Endodermal cell (in vitro differentiated cells): Measurements from ENCODE around the gene IL24. TPM values are rescaled to one million over a fixed set of nuclear protein-coding genes. Genes with fewer than 3 reads are reported as not detected.

ENCODE experiments used
- DNase-seq: peaks from one replicate; pipeline ENCODE4 v3.0.0-alpha.2; 2017
- H3K27ac ChIP-seq: 2 replicates; pipeline ENCODE4 v1.5.1; 2013; ENCODE audit warnings: mild to moderate bottlenecking, low read depth, low read length, moderate library complexity
- H3K27me3 ChIP-seq: 2 replicates; pipeline ENCODE4 v1.6.1; 2013; ENCODE audit warnings: mild to moderate bottlenecking, low read length, moderate library complexity; ENCODE audit not compliant: insufficient read depth, control insufficient read depth, poor library complexity, severe bottlenecking
- H3K36me3 ChIP-seq: 2 replicates; pipeline ENCODE4 v1.7.0; 2013; ENCODE audit warnings: mild to moderate bottlenecking, low read length, moderate library complexity; ENCODE audit not compliant: control insufficient read depth, insufficient read depth
- H3K4me1 ChIP-seq: one replicate; pipeline ENCODE4 v1.7.0; 2013; ENCODE audit warnings: low read length; ENCODE audit not compliant: control insufficient read depth, insufficient read depth
- H3K4me3 ChIP-seq: 2 replicates; pipeline ENCODE4 v1.5.1; 2013; ENCODE audit warnings: mild to moderate bottlenecking, low read length, moderate library complexity
- H3K9ac ChIP-seq: 2 replicates; pipeline ENCODE4 v1.6.1; 2013; ENCODE audit warnings: mild to moderate bottlenecking, low read length, moderate library complexity; ENCODE audit not compliant: poor library complexity, severe bottlenecking; ENCODE audit errors: extremely low read depth
- H3K9me3 ChIP-seq: 2 replicates; pipeline ENCODE4 v1.6.1; 2013; ENCODE audit warnings: mild to moderate bottlenecking, low read length, moderate library complexity; ENCODE audit not compliant: control insufficient read depth
- H3K27ac Mint-ChIP-seq: 2 replicates; pipeline ENCODE4 v1.8.0; 2020; ENCODE audit warnings: mixed read lengths
- H3K27me3 Mint-ChIP-seq: 2 replicates; pipeline ENCODE4 v1.8.0; 2021; ENCODE audit warnings: mild to moderate bottlenecking, mixed read lengths; ENCODE audit not compliant: insufficient read depth
- H3K36me3 Mint-ChIP-seq: 2 replicates; pipeline ENCODE4 v1.8.0; 2020; ENCODE audit warnings: low read depth, mixed read lengths
- H3K4me1 Mint-ChIP-seq: 2 replicates; pipeline ENCODE4 v1.8.0; 2020; ENCODE audit warnings: mixed read lengths
- H3K4me3 Mint-ChIP-seq: 2 replicates; pipeline ENCODE4 v1.8.0; 2020; ENCODE audit warnings: mild to moderate bottlenecking, moderate library complexity, mixed read lengths
- H3K9me3 Mint-ChIP-seq: 2 replicates; pipeline ENCODE4 v1.8.0; 2020; ENCODE audit warnings: mild to moderate bottlenecking, mixed read lengths
- CTCF ChIP-seq: fragments of 200-600 bp; sonication (generic); conservative IDR thresholded peaks from 2 replicates; pipeline ENCODE4 v1.5.0; 2021; ENCODE audit warnings: antibody characterized with exemption, mild to moderate bottlenecking
- WGBS, 2 experiments: methylation state at CpG; one replicate each; pipeline versions ENCODE4 v1.1.5 to v1.1.7; 2013; ENCODE audit warnings: missing lambda C conversion rate in 2 of 2, mixed read lengths in 1 of 2; ENCODE audit not compliant: insufficient coverage in 1 of 2, insufficient read length in 1 of 2; 5-methylcytosine and 5-hydroxymethylcytosine counted together
- total RNA-seq, 2 donors: library from RNA; stranded (reverse); fragmentation: NEBNext Ultra II Directional in 1 of 2; extraction: Animal tissue kit (Norgen Biotek cat#: 25700) in 1 of 2; gene quantifications; 2 replicates in 1 of 2; 3 replicates in 1 of 2; pipeline ENCODE4 v1.2.1, GENCODE V29; 2021

IL24 gene
- total RNA-seq, 2 donors from 2014 or later, result not detected

GRCh38 chr1:206893380-206893779 lies 3.9 kb upstream of the IL24 start:
- Histone ChIP-seq H3K4me1 (no peaks in the 10 kb centered on the region), H3K27me3 (no peaks in the 10 kb centered on the region), H3K9ac (no peak overlapping the region), H3K36me3 (no peaks in the 10 kb centered on the region), H3K9me3 (no peaks in the 10 kb centered on the region), H3K4me3 (no peak overlapping the region), H3K27ac (no peak overlapping the region)
- Mint-ChIP-seq H3K9me3 (no peaks in the 10 kb centered on the region), H3K27ac (no peak overlapping the region), H3K4me1 (peaks cover 17% of the 10 kb centered on the region), H3K27me3 (peaks cover 7% of the 10 kb centered on the region), H3K4me3 (no peak overlapping the region), H3K36me3 (no peaks in the 10 kb centered on the region)
- 88 to 100% methylated on average over 1 to 2 of the region's 2 CpGs for WGBS, 2 experiments
- no peak for TF ChIP-seq CTCF
- no peak for DNase-seq

- no peak overlapping the region for H3K27ac Mint-ChIP-seq
- no peak for TF ChIP-seq CTCF
- Histone ChIP-seq H3K4me1 (no peaks in the 10 kb centered on the region), H3K9me3 (no peaks in the 10 kb centered on the region), H3K4me3 (no peak overlapping the region), H3K27ac (no peak overlapping the region), H3K27me3 (no peaks in the 10 kb centered on the region), H3K36me3 (no peaks in the 10 kb centered on the region), H3K9ac (no peak overlapping the region)
- peaks cover 18% of the 10 kb centered on the region for H3K27me3 Mint-ChIP-seq
- no peaks in the 10 kb centered on the region for H3K9me3 Mint-ChIP-seq
- no peaks in the 10 kb centered on the region for H3K36me3 Mint-ChIP-seq
- peaks cover 10% of the 10 kb centered on the region for H3K4me1 Mint-ChIP-seq
- 87 to 89% methylated on average over 3 of the region's 3 CpGs for WGBS, 2 experiments
- no peak for DNase-seq
- no peak overlapping the region for H3K4me3 Mint-ChIP-seq
These were observed 1.9 kb upstream of the IL24 start for GRCh38 chr1:206895325-206895724.

GRCh38 chr1:206895837-206896242 lies 1.4 kb upstream of the IL24 start:
- Mint-ChIP-seq H3K36me3 (no peaks in the 10 kb centered on the region), H3K9me3 (no peaks in the 10 kb centered on the region), H3K4me3 (no peak overlapping the region), H3K27me3 (peaks cover 22% of the 10 kb centered on the region), H3K4me1 (peaks cover 8% of the 10 kb centered on the region), H3K27ac (no peak overlapping the region)
- Histone ChIP-seq H3K4me1 (no peaks in the 10 kb centered on the region), H3K4me3 (no peak overlapping the region), H3K36me3 (no peaks in the 10 kb centered on the region), H3K9ac (no peak overlapping the region), H3K27me3 (no peaks in the 10 kb centered on the region), H3K27ac (no peak overlapping the region), H3K9me3 (no peaks in the 10 kb centered on the region)
- TF ChIP-seq CTCF, result no peak
- no peak for DNase-seq
- 79 to 88% methylated on average over 2 to 3 of the region's 3 CpGs for WGBS, 2 experiments
